ENCODE measurements around the gene ATF7.

DNA sequence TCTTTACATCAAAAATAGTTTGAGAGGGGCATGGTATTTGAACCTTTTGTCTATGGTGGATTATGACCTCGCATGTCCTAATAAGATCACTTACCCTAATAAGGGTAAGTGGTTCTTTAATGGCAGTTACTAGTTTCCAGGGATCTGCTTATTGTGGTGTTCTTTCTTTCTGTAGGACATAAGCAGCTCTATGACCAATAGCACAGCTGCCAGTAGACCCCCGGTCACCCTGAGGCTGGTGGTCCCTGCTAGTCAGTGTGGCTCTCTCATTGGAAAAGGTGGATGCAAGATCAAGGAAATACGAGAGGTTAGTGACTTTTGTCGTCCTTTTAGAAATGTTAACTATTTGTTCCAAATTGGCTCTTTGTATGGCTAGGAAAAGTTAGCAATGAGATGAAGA, 167.1 kb downstream of the ATF7 start:
- no peak for TF ChIP-seq EZH2phosphoT487 (IDR thresholded peaks at IDR 0.05; ENCODE audit: low read depth)
- TF ChIP-seq, protein P1, sequence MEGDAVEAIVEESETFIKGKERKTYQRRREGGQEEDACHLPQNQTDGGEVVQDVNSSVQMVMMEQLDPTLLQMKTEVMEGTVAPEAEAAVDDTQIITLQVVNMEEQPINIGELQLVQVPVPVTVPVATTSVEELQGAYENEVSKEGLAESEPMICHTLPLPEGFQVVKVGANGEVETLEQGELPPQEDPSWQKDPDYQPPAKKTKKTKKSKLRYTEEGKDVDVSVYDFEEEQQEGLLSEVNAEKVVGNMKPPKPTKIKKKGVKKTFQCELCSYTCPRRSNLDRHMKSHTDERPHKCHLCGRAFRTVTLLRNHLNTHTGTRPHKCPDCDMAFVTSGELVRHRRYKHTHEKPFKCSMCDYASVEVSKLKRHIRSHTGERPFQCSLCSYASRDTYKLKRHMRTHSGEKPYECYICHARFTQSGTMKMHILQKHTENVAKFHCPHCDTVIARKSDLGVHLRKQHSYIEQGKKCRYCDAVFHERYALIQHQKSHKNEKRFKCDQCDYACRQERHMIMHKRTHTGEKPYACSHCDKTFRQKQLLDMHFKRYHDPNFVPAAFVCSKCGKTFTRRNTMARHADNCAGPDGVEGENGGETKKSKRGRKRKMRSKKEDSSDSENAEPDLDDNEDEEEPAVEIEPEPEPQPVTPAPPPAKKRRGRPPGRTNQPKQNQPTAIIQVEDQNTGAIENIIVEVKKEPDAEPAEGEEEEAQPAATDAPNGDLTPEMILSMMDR (IDR thresholded peaks at IDR 0.05; ENCODE audit: low read depth, low read length), result no peak

Data from OCI-LY3 (cell line).